HG03280 (cell line): Measurements from ENCODE around the gene DLEC1.
"Not testable (repeated sequence)": the region's sequence is repeated elsewhere in the genome, so short reads cannot be mapped to it uniquely, and the experiment has no call there.

Experiments
- ATAC-seq: cut with Tn5 transposase; IDR thresholded peaks from one replicate; pipeline ENCODE4 v1.9.1; 2021; ENCODE audit warnings: mild to moderate bottlenecking, moderate library complexity; ENCODE audit not compliant: unreplicated experiment

DLEC1 gene

GRCh38 chr3:38034335-38034734 lies 4.7 kb upstream of the DLEC1 start:
- ATAC-seq = not testable (repeated sequence)

GRCh38 chr3:38036286-38036685 lies 2.7 kb upstream of the DLEC1 start:
- no peak for ATAC-seq

- no peak for ATAC-seq
These were observed 2.1 kb upstream of the DLEC1 start for GRCh38 chr3:38036906-38037305.

GRCh38 chr3:38038447-38038911 lies 529 bp upstream of the DLEC1 start:
- no peak for ATAC-seq

GRCh38 chr3:38039899-38040261 lies 872 bp downstream of the DLEC1 start:
- ATAC-seq = peak; percentile 39

GRCh38 chr3:38040401-38040800 lies 1.4 kb downstream of the DLEC1 start:
- no peak for ATAC-seq

- no peak for ATAC-seq
These were observed 4.5 kb downstream of the DLEC1 start for GRCh38 chr3:38043486-38043885.

- no peak for ATAC-seq
These were observed 7.0 kb downstream of the DLEC1 start for GRCh38 chr3:38046027-38046426.

- ATAC-seq = no peak
These were observed 7.8 kb downstream of the DLEC1 start for GRCh38 chr3:38046821-38047220.

- ATAC-seq = no peak
These were observed 8.9 kb downstream of the DLEC1 start for GRCh38 chr3:38047896-38048295.

- ATAC-seq = no peak
These were observed 10.5 kb downstream of the DLEC1 start for GRCh38 chr3:38049358-38050126.

GRCh38 chr3:38051131-38051530 lies 12.1 kb downstream of the DLEC1 start:
- no peak for ATAC-seq

- ATAC-seq = not testable (repeated sequence)
These were observed 14.3 kb downstream of the DLEC1 start for GRCh38 chr3:38053286-38053685.

GRCh38 chr3:38053813-38054498 lies 14.9 kb downstream of the DLEC1 start:
- not testable (repeated sequence) for ATAC-seq

GRCh38 chr3:38054499-38055001 lies 15.5 kb downstream of the DLEC1 start:
- ATAC-seq = no peak

GRCh38 chr3:38059148-38059547 lies 20.1 kb downstream of the DLEC1 start:
- no peak for ATAC-seq

GRCh38 chr3:38059591-38059990 lies 20.6 kb downstream of the DLEC1 start:
- no peak for ATAC-seq

GRCh38 chr3:38062809-38063208 lies 23.8 kb downstream of the DLEC1 start:
- no peak for ATAC-seq

- ATAC-seq = not testable (repeated sequence)
These were observed 25.4 kb downstream of the DLEC1 start for GRCh38 chr3:38064453-38064852.

GRCh38 chr3:38067508-38068233 lies 28.7 kb downstream of the DLEC1 start:
- no peak for ATAC-seq

- ATAC-seq = no peak
These were observed 31.0 kb downstream of the DLEC1 start for GRCh38 chr3:38070013-38070412.
